ENCODE measurements around the gene EFHD1.
"Not testable (repeated sequence)": the region's sequence is repeated elsewhere in the genome, so short reads cannot be mapped to it uniquely, and the experiment has no call there.

The EFHD1 gene

DNA sequence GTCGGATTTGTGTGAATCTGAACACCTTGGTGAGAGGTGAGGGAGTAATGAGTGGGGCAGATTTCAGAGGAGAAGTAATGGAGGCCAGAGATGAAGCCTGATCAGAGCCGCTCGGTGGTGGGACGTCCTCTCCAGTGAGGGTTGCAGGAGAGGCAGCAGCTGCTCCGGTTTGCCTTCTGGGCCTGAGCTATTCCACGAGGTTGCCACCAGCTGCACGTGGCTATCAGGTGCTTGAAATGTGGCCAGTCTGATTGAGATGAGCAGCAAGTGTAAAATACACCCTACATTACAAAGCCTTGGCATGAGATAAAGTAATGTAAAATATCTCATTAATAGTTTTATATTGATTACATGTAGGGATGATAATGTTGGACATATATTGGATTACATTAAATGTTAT is 10.8 kb upstream of the EFHD1 start:
- DNase-seq = no peak

DNA sequence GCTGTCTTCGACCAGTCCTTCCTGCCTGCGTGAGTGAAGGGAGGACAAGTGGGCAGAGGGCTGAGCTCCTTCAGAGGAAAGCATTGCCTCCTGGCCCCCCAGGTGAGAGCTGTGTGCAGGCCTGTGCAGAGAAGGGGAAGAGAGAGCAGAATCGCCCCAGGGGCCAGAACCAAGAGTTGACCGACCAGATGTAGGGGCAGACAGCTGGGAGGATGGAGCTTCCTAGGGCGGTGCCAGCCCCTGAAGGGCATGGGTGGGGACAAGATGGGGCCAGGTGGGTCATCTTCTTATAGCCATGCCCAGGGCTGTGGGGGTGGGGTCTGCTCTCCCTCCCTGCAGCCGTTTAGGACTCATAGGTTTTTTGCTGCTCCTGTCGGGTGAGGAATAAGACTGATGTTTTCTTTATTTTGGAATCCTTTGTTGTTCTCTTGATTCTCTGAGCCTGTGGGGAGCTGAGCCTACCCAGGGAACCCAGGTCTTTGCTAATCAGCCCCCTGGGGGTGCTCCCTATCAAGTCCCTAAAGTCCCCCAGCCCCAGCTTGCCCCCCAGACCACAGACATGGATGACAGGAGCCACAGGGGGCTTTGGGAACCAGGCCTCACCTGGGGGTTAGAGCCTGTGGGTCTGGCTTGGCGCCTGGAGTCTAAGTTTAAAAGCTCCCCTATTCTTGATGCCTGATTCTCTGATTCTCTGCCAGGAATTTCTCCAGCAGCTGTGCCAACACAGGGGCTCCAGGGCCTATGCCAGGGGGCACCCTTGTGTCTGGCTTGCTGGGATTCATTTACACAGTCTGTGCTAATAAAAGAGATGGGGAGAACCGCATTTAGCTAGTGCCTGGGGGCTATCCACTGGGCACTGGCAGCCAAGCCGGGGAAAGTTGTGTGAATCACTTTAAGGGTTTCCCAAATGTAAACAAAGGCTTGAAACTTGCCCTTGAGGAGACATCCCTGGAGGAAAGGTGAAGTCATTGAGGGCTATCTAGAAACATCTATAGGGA is 9.3 kb upstream of the EFHD1 start:
- no peak for DNase-seq

DNA sequence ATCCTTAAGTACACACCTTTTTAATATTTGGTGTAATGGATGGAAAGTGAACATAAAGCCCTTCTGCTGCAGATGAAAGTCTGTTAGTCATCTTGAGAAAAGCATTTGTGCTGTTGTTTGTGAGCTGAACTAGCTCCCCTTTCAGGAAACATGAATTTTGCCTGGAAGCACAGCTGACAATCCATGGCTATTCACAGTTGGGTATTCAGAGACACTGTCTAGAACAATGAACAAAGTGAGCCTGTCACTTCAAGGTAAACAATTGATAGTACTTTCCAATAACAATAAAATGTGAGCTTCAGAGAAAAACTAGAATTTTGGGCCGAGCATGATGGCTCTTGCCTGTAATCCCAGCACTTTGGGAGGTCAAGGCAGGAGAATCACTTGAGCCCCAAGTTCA is 6.8 kb upstream of the EFHD1 start:
- no peak for DNase-seq

GRCh38 chr2:232628466-232629128 is 4.8 kb upstream of the EFHD1 start:
- DNase-seq = no peak

DNA sequence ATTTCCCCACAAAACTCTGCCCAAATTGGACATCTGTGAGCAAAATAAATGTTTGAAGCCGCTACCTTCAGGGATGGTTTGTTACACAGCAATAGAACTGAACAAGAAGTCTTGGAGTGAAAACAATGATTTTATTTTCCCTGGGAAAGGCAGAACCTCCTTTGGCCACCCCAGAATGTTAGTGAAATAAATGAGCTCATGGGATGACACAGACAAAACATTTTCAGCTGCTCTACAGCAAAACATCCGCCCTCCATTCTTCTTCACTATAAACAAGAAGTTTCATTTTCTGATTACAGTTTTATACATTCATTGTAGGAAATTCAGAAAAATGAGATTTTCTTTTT is 4.3 kb upstream of the EFHD1 start:
- no peak for DNase-seq

- no peak for DNase-seq
Measured at GRCh38 chr2:232632229-232632903, 1.0 kb upstream of the EFHD1 start.

DNA sequence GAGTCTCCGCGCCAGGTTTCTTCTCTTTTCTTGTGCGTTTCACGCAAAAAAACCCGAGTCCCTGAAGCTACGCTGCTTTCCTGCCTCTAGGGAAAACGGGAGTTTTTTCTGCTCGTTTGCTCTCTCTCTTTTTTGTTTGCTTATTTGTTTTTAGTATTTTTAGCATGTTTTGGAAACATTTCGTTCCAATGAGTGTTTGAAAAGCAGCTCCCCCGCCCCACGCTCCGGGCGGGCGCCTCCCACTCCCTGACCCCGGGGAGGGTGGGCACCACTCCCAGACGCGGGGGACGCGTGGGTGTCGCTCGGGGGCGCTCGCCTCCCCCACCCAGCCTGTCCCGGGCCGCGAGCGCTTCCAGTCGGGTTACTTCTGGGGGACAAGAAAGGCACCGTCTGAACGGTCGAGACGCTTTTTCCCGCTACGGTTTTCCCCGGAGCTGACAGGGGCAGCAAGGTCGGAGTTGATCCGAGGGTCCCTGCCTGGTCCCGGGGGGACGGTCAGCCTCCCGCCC is 446 bp upstream of the EFHD1 start:
- no peak for DNase-seq

GRCh38 chr2:232634206-232635150 is 1.1 kb downstream of the EFHD1 start:
- DNase-seq = no peak

DNA sequence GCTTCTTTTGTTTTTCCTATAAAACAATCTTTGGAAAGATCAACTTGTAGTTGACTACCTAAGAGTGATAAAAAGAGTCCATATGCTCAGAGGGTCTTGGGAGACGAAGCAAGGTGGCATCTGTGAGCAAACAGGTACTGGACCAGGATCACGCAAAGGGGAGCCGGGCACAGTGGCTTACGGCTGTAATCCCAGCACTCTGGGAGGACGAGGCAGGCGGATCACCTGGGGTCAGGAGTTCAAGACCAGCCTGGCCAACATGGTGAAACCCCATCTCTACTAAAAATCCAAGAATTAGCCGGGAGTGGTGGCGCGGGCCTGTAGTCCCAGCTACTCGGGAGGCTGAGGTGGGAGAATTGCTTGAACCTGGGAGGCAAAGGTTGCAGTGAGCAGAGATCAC is 2.0 kb downstream of the EFHD1 start:
- not testable (repeated sequence) for DNase-seq

DNA sequence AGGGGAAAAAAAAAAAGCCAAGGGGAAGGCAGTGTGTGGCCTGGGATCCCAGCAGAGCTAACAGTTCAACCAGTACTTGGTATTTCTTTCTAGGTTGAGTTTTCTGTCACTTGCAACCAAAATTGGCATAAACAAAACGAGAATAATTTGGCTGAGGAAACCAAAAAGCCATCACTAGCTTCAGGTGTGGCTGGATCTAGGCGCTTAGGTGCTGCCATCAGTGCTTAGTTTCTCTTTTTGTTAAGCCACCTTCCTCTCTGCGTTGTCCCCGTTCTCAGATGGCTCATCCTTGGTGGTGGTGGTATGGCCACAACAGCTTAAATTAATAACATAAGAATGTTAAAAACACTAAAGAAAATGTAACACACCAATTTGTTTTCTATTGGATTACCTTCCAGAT is 2.4 kb downstream of the EFHD1 start:
- DNase-seq = no peak

DNA sequence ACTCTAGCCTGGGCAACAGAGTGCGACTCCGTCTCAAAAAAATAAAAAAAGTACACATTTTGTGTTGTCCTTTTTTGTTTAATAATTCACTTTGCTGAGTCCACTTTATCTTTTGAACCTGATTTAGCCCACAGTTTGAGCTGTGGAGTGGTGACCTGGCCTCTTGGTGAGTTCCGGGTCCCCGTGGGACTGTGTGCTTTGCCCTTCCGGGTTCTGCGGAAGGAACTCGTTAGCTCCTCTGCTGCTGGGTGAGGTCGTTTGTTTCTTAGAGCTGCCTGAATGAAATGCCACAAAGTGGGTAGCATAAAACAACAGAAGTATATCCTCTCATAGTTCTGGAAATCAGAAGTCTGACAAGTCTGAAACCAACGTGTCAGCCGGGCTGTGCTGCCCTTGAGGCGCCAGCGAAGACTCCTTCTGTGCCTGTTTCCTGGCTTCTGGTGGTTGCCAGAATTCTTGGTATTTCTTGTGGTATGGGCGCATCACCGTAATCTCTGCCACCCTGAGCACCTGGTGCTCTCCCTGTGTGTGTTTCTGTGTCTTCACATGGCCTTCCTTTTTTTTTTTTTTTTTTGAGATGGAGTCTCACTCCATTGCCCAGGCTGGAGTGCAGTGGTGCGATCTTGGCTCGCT is 3.5 kb downstream of the EFHD1 start:
- no peak for DNase-seq

GRCh38 chr2:232637866-232638583 is 4.6 kb downstream of the EFHD1 start:
- DNase-seq = no peak

DNA sequence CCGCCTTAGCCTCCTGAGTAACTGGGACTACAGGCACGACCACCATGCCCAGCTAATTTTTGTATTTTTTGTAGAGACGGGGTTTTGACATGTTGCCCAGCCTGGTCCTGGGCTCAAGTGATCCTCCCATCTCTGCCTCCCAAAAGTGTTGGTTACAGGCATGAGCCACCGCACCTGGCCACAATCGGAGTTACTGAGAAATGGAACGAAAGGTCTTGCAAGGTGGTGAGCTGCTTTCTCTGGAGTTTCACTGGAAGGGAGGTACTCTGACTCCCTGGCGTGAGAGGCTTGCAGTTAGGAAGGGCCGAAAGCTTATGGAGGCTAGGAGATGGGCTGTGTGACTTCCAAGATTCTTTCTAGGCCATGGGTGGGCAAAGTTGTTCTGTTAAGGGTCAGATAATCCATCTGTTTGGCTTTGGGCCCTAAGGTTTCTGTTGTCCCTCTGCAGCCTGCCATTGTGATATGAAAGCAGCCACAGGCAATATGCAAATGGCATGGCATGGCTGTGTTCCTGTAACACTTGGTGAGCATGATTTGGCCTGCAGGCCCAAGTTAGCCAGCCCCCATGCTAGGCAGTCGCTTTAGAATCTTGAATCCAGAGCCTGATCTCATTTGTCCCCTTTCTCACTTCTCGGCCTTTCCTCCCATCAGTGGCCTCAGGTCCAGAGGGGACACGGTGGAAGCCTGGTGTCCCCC is 7.9 kb downstream of the EFHD1 start:
- DNase-seq = no peak

DNA sequence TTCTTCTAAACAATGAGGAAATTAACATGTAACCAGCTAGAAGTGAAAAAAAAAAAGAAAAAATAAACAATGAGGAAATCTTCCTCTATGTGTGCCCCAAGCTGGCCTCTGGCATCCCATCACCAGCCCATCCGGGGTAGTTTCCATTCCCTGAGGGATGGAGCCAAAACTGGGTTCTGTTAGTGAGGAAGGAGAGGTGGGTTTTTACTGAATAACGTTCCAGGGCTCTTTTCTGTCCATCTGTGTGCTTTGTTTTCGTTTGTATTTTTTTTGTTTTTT is 9.7 kb downstream of the EFHD1 start:
- no peak for DNase-seq

DNA sequence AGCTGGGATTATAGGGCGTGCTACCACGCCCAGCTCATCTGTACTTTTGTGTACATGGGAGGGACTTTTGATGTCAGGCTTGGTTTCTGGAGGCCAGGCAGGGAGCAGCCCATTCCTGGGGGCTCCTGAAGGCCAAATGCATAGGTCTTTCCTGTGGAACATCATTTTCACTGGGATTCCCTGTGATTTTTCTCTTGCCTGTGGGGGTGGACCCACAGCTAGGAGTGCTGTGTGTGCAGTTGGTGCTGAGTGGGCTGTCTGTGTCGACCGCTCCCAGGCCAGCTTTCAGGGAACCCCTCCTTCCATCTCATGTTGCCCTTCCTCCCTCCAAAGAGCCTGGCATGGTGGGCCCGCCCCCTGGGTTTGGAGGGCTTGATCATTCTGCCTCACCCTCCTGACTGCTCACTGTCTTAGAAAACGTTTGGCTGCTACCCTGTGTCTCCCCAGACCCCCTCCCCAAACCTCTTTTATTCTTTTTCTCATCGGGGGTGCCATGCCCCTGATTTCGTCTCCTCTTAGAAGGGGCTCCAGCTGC is 10.5 kb downstream of the EFHD1 start:
- DNase-seq = no peak

- DNase-seq = no peak
Measured at GRCh38 chr2:232645061-232645460, 11.7 kb downstream of the EFHD1 start.

GRCh38 chr2:232646726-232647125 is 13.3 kb downstream of the EFHD1 start:
- no peak for DNase-seq

DNA sequence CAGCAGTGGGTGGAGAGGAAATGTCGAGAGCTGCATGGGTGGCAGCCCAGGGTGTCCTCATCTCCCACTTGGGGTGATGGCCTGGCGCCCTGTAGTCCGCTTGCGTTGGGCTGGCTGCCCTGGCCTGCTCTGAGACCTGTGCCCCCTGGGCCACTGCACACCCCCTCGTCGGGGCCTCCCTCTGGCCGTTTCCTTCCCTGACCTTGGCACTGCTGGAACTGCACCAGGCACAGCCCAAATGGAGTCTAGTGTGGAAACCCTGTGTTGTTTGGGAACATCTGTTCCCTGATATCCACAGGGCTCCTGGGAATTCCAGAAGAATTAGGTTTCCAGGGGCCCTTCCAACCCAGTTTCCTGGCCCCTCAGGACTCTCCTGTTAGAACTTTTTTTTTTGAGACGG is 13.9 kb downstream of the EFHD1 start:
- DNase-seq = no peak

- no peak for DNase-seq
Measured at GRCh38 chr2:232649033-232649432, 15.6 kb downstream of the EFHD1 start.

DNA sequence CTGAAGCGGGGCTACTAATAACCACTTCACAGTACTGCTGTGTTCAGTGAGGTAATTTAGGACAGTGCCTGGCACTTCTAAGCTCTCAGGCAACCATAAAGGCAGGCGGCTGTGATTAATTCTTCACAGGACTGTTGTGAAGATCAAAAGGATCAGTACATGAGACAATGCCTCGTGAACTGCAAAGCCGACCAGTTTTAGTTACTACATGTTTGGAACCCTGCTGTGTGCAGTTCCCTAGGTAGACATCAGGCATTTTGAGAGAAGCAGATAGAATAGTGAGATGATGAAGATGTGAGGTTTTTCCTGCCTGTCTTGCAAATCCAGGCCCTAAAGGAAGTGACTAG is 19.1 kb downstream of the EFHD1 start:
- DNase-seq = no peak

- DNase-seq = no peak
Measured at GRCh38 chr2:232653441-232653840, 20.0 kb downstream of the EFHD1 start.
